ENCODE data around the gene ANG. TPM values are rescaled to one million over a fixed set of nuclear protein-coding genes. Genes with fewer than 3 reads are reported as not detected.
"Not testable (repeated sequence)": the region's sequence is repeated elsewhere in the genome, so short reads cannot be mapped to it uniquely, and the experiment has no call there.

ANG gene
- total RNA-seq (5.1 and 6.4 TPM in 2 replicates), polyA plus RNA-seq (3.9 and 7.3 TPM in 2 replicates), polyA minus RNA-seq (ENCODE audit: low replicate concordance) (6.6 and 7.2 TPM in 2 replicates)
- polyA plus RNA-seq (2012) = 4.8 and 8.2 TPM in 2 replicates

GRCh38 chr14:20688167-20688839, at the start of gene ANG:
Gene ANG, plus strand, starts transcription at chr14:20688764. Its CDS starts 4,801 bp downstream, at chr14:20693565.
- no peaks in the 10 kb centered on the region for H3K36me3 ChIP-seq (ENCODE audit: control insufficient read depth, insufficient read depth, low read length)
- H2AFZ ChIP-seq (ENCODE audit: low read length) = no peak within 1 kb of the TSS
- no peaks in the 10 kb centered on the region for H3K9me3 ChIP-seq (ENCODE audit: control insufficient read depth, insufficient read depth, low read depth, low read length)
- no peaks in the 10 kb centered on the region for H3K79me2 ChIP-seq (ENCODE audit: control insufficient read depth, insufficient read depth, low read length)
- TF ChIP-seq, protein P1, sequence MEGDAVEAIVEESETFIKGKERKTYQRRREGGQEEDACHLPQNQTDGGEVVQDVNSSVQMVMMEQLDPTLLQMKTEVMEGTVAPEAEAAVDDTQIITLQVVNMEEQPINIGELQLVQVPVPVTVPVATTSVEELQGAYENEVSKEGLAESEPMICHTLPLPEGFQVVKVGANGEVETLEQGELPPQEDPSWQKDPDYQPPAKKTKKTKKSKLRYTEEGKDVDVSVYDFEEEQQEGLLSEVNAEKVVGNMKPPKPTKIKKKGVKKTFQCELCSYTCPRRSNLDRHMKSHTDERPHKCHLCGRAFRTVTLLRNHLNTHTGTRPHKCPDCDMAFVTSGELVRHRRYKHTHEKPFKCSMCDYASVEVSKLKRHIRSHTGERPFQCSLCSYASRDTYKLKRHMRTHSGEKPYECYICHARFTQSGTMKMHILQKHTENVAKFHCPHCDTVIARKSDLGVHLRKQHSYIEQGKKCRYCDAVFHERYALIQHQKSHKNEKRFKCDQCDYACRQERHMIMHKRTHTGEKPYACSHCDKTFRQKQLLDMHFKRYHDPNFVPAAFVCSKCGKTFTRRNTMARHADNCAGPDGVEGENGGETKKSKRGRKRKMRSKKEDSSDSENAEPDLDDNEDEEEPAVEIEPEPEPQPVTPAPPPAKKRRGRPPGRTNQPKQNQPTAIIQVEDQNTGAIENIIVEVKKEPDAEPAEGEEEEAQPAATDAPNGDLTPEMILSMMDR (conservative IDR thresholded peaks at IDR 0.05 in 1 of 2, IDR thresholded peaks at IDR 0.05 in 1 of 2; ENCODE audit: low read depth in 1 of 2, low read length in 2 of 2) = no peak
- no peak for TF ChIP-seq EZH2 (IDR thresholded peaks at IDR 0.05; ENCODE audit: low read length, missing control alignments)
- no peak within 1 kb of the TSS for H3K4me3 ChIP-seq (replicated peaks in 1 of 4; ENCODE audit: control extremely low read depth in 1 of 4, insufficient read depth in 1 of 4, low read depth in 3 of 4, low read length in 4 of 4)
- H3K4me1 ChIP-seq (ENCODE audit: control insufficient read depth, extremely low read depth, insufficient read depth, low read length) = no peaks in the 10 kb centered on the region
- no peaks in the 10 kb centered on the region for H4K20me1 ChIP-seq (ENCODE audit: control insufficient read depth, extremely low read depth, insufficient read depth, low read length)
- no peak within 1 kb of the TSS for H3K4me2 ChIP-seq (ENCODE audit: extremely low read depth, insufficient read depth, low read length)
- no peaks in the 10 kb centered on the region for H3K27me3 ChIP-seq (ENCODE audit: control insufficient read depth, insufficient read depth, low read length)
- H3K9ac ChIP-seq (ENCODE audit: insufficient read depth, low read length) = no peak within 1 kb of the TSS
- DNase-seq (ENCODE audit: low read depth in 2 of 2) = no peak
- H3K27ac ChIP-seq (ENCODE audit: insufficient read depth, low read length) = no peak within 1 kb of the TSS

DNA sequence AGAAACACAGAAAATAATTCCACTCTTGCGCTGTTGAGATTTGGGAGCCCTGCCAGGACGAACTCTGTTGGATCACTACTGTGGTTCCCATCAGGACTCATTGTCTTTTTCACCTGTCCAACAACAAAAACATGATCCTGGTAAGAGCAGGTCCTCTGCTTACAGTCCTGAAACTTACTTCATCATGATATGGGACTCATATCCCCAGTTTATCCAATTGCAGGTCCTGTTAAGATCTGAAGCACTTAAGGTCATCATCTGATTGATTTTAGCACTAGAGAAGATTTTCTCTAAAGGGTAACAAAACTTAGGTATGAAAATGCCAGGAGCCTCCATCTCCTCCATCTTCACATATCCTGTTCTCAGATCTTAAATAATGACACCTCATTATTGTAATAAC, 47.0 kb upstream of the ANG start, which contains the start of gene OR6S1:
OR6S1 (minus strand) TSS at position 101 of the 400 bp plus-strand sequence; CDS start at position 101, 0 bp downstream.
- no peaks in the 10 kb centered on the region for H3K27me3 ChIP-seq (ENCODE audit: control insufficient read depth, insufficient read depth, low read length)
- H3K9ac ChIP-seq (ENCODE audit: insufficient read depth, low read length) = no peak within 1 kb of the TSS
- H3K36me3 ChIP-seq (ENCODE audit: control insufficient read depth, insufficient read depth, low read length) = no peaks in the 10 kb centered on the region
- no peak for DNase-seq (ENCODE audit: low read depth in 2 of 2)
- TF ChIP-seq EZH2 (IDR thresholded peaks at IDR 0.05; ENCODE audit: low read length, missing control alignments) = no peak
- TF ChIP-seq, protein P1 (conservative IDR thresholded peaks at IDR 0.05 in 1 of 2, IDR thresholded peaks at IDR 0.05 in 1 of 2; ENCODE audit: low read depth in 1 of 2, low read length in 2 of 2) = no peak
- H4K20me1 ChIP-seq (ENCODE audit: control insufficient read depth, extremely low read depth, insufficient read depth, low read length) = no peaks in the 10 kb centered on the region
- no peaks in the 10 kb centered on the region for H3K9me3 ChIP-seq (ENCODE audit: control insufficient read depth, insufficient read depth, low read depth, low read length)
- no peak within 1 kb of the TSS for H3K27ac ChIP-seq (ENCODE audit: insufficient read depth, low read length)
- H2AFZ ChIP-seq (ENCODE audit: low read length) = no peak within 1 kb of the TSS
- no peaks in the 10 kb centered on the region for H3K4me1 ChIP-seq (ENCODE audit: control insufficient read depth, extremely low read depth, insufficient read depth, low read length)
- no peak within 1 kb of the TSS for H3K4me3 ChIP-seq (replicated peaks in 1 of 4; ENCODE audit: control extremely low read depth in 1 of 4, insufficient read depth in 1 of 4, low read depth in 3 of 4, low read length in 4 of 4)
- H3K4me2 ChIP-seq (ENCODE audit: extremely low read depth, insufficient read depth, low read length) = no peak within 1 kb of the TSS
- no peaks in the 10 kb centered on the region for H3K79me2 ChIP-seq (ENCODE audit: control insufficient read depth, insufficient read depth, low read length)

DNA sequence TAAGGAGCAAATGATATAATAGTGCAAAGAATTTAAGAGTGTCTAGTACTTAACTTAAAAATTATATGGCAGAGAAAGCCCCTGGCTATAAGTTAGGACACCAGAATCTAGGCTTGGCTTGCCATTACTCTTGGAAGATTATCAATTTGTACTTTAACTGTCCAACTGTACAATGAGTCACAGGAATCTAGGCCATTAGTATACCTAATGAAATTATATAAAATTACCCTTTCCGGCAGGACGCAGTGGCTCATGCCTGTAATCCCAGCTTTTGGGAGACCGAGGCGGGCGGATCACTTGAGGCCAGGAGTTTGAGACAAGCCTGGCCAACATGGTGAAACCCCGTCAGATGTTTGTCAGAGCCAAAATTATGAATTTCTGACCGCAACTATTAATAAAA, 46.4 kb upstream of the ANG start:
- no peaks in the 10 kb centered on the region for H3K79me2 ChIP-seq (ENCODE audit: control insufficient read depth, insufficient read depth, low read length)
- H3K4me2 ChIP-seq (ENCODE audit: extremely low read depth, insufficient read depth, low read length) = no peak overlapping the region
- H3K9ac ChIP-seq (ENCODE audit: insufficient read depth, low read length) = no peak overlapping the region
- no peak for DNase-seq (ENCODE audit: low read depth in 2 of 2)
- no peaks in the 10 kb centered on the region for H3K36me3 ChIP-seq (ENCODE audit: control insufficient read depth, insufficient read depth, low read length)
- TF ChIP-seq EZH2 (IDR thresholded peaks at IDR 0.05; ENCODE audit: low read length, missing control alignments) = no peak
- TF ChIP-seq, protein P1 (conservative IDR thresholded peaks at IDR 0.05 in 1 of 2, IDR thresholded peaks at IDR 0.05 in 1 of 2; ENCODE audit: low read depth in 1 of 2, low read length in 2 of 2) = no peak
- H3K9me3 ChIP-seq (ENCODE audit: control insufficient read depth, insufficient read depth, low read depth, low read length) = no peaks in the 10 kb centered on the region
- H3K4me3 ChIP-seq (replicated peaks in 1 of 4; ENCODE audit: control extremely low read depth in 1 of 4, insufficient read depth in 1 of 4, low read depth in 3 of 4, low read length in 4 of 4) = no peak overlapping the region
- H2AFZ ChIP-seq (ENCODE audit: low read length) = no peak overlapping the region
- no peak overlapping the region for H3K27ac ChIP-seq (ENCODE audit: insufficient read depth, low read length)
- no peaks in the 10 kb centered on the region for H4K20me1 ChIP-seq (ENCODE audit: control insufficient read depth, extremely low read depth, insufficient read depth, low read length)
- no peaks in the 10 kb centered on the region for H3K4me1 ChIP-seq (ENCODE audit: control insufficient read depth, extremely low read depth, insufficient read depth, low read length)
- no peaks in the 10 kb centered on the region for H3K27me3 ChIP-seq (ENCODE audit: control insufficient read depth, insufficient read depth, low read length)

DNA sequence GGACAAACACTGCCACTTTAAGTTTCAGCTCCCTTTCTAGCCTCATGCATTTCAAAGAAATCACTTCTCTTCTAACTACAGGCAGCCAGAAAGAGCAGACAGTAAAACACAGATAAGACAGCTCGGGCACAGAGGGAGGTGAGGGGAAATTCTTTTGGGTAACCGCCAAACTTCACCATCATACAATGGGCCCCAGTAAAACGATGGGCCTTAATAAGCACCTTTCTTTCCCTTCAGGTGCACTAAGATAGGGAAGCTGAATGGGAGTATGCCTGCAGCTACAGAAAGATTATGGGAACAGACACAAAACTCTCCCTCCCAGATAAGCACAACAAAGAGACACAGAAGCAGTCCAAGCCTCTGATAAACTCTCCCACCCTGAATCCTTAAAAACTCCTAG, 45.8 kb upstream of the ANG start:
- not testable (repeated sequence) for DNase-seq (ENCODE audit: low read depth in 2 of 2); H3K9ac ChIP-seq (ENCODE audit: insufficient read depth, low read length)

More for the DNA sequence above, 45.8 kb upstream of the ANG start:
- not testable (repeated sequence) for H3K4me2 ChIP-seq (ENCODE audit: extremely low read depth, insufficient read depth, low read length); H3K4me3 ChIP-seq (replicated peaks in 1 of 4; ENCODE audit: control extremely low read depth in 1 of 4, insufficient read depth in 1 of 4, low read depth in 3 of 4, low read length in 4 of 4); H2AFZ ChIP-seq (ENCODE audit: low read length); H3K27ac ChIP-seq (ENCODE audit: insufficient read depth, low read length); H3K79me2 ChIP-seq (ENCODE audit: control insufficient read depth, insufficient read depth, low read length); H3K36me3 ChIP-seq (ENCODE audit: control insufficient read depth, insufficient read depth, low read length); H4K20me1 ChIP-seq (ENCODE audit: control insufficient read depth, extremely low read depth, insufficient read depth, low read length); H3K9me3 ChIP-seq (ENCODE audit: control insufficient read depth, insufficient read depth, low read depth, low read length); H3K27me3 ChIP-seq (ENCODE audit: control insufficient read depth, insufficient read depth, low read length); H3K4me1 ChIP-seq (ENCODE audit: control insufficient read depth, extremely low read depth, insufficient read depth, low read length)

Data from fibroblast of lung (primary cell).